ENCODE measurements around the gene CLIP3.

DNA sequence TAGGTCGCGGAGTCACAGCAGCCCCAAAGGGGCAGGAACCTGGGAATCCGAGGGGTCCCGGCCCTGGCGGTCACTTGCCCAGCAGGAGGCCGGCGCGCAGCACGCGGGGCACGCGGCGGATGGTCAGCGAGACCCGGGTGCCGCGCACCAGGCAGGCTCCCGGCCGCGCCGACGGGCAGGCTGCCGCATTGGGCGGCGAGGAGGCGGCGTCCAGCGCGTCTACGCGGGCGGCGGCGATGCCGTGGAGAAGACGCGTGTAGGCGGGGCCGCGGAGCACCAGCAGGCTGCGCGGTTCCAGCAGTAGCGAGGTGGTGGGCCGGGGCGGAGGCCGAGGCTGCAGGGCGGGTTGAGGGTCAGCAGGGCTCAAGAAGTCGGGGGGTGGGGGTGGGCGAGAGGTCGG, 23.5 kb downstream of the CLIP3 start:
- TF ChIP-seq, protein P1, sequence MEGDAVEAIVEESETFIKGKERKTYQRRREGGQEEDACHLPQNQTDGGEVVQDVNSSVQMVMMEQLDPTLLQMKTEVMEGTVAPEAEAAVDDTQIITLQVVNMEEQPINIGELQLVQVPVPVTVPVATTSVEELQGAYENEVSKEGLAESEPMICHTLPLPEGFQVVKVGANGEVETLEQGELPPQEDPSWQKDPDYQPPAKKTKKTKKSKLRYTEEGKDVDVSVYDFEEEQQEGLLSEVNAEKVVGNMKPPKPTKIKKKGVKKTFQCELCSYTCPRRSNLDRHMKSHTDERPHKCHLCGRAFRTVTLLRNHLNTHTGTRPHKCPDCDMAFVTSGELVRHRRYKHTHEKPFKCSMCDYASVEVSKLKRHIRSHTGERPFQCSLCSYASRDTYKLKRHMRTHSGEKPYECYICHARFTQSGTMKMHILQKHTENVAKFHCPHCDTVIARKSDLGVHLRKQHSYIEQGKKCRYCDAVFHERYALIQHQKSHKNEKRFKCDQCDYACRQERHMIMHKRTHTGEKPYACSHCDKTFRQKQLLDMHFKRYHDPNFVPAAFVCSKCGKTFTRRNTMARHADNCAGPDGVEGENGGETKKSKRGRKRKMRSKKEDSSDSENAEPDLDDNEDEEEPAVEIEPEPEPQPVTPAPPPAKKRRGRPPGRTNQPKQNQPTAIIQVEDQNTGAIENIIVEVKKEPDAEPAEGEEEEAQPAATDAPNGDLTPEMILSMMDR (IDR thresholded peaks at IDR 0.05) = no peak
- TF ChIP-seq POLR2A (IDR thresholded peaks at IDR 0.05) = peak in 1 of 2 donors; percentile 17

Data from heart left ventricle (tissue), 13 donors.